Urothelium cell line (cell line): ENCODE measurements around the gene BIRC6.

Experiments
- DNase-seq: peaks from one replicate; pipeline ENCODE4 v3.0.0; 2011; ENCODE audit warnings: low spot score, mixed read lengths
- FAIRE-seq: peaks from 2 replicates; lab custom pipeline; 2011; peaks lifted over from hg19 to GRCh38; lab: Jason Lieb, UNC

The BIRC6 gene

GRCh38 chr2:32663864-32664263, 307.0 kb downstream of the BIRC6 start:
- DNase-seq, result no peak
- FAIRE-seq, result no peak

- no peak for FAIRE-seq
Measured at GRCh38 chr2:32666704-32667103, 309.9 kb downstream of the BIRC6 start.

GRCh38 chr2:32668254-32668653, 311.4 kb downstream of the BIRC6 start:
- no peak for FAIRE-seq
- DNase-seq, result no peak

More at GRCh38 chr2:32666704-32667103, 309.9 kb downstream of the BIRC6 start:
- no peak for DNase-seq
